ENCODE measurements around the gene CRABP1.

Gene CRABP1

DNA sequence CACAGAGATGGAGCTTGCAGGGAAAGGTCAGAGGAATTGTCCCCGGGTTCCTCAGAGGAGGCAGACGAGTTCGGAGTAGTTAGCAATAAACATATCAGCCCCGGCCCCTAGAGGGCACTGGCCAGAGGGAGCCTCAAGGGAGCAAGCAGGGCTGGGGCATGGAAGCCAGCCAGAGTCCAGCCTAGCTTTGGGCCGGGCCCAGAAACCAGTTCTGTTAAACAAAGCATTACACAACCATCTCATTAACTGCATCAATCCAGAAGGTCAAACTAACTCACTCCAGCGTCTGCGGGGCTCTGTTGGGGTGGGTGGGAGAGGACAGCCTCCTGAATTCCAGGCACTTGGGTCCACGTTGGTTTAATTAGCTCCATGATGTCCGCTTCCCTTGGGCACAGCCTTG is 56.8 kb downstream of the CRABP1 start:
- H3K27me3 ChIP-seq (replicated peaks), result no peaks in the 10 kb centered on the region
- H3K4me3 ChIP-seq (ENCODE audit: low read depth, low read length), result no peak overlapping the region
- peak; percentile 56 for TF ChIP-seq CTCF (IDR thresholded peaks at IDR 0.05; ENCODE audit: low read depth, low read length, missing control alignments)
- no peak overlapping the region for H3K27ac ChIP-seq
- in situ Hi-C loops (cut with HindIII; ENCODE audit: low pct_ligation_motif_present, low sequenced_read_pairs), result no loop called here
- H3K36me3 ChIP-seq (replicated peaks), result no peaks in the 10 kb centered on the region
- no peak for DNase-seq

- Histone ChIP-seq H3K27me3 (replicated peaks) (no peaks in the 10 kb centered on the region), H3K4me3 (ENCODE audit: low read depth, low read length) (no peak overlapping the region), H3K27ac (no peak overlapping the region), H3K36me3 (replicated peaks) (no peaks in the 10 kb centered on the region)
- no peak for TF ChIP-seq CTCF (IDR thresholded peaks at IDR 0.05; ENCODE audit: low read depth, low read length, missing control alignments)
- in situ Hi-C loops (cut with HindIII; ENCODE audit: low pct_ligation_motif_present, low sequenced_read_pairs), result no loop called here
- no peak for DNase-seq
Observed at GRCh38 chr15:78397382-78397781, 57.2 kb downstream of the CRABP1 start.
